Left hindlimb (tissue), 1 donor: ENCODE data around the gene PPP1R14B.

Experiments used
- DNase-seq: peaks from one replicate; pipeline ENCODE4 v3.0.0-alpha.2; 2018

The PPP1R14B gene

GRCh38 chr11:64281957-64282770 is 35.4 kb upstream of the PPP1R14B start:
- DNase-seq, result no peak

GRCh38 chr11:64278576-64279190 is 31.9 kb upstream of the PPP1R14B start:
- no peak for DNase-seq

- peak; percentile 22 for DNase-seq
Measured at GRCh38 chr11:64276653-64277431, 30.1 kb upstream of the PPP1R14B start.

GRCh38 chr11:64275841-64276240 is 29.1 kb upstream of the PPP1R14B start:
- DNase-seq, result no peak

- peak; percentile 24 for DNase-seq
Measured at GRCh38 chr11:64275031-64275800, 28.5 kb upstream of the PPP1R14B start.

GRCh38 chr11:64269540-64270220 is 22.9 kb upstream of the PPP1R14B start:
- peak; percentile 99 for DNase-seq

GRCh38 chr11:64268893-64269539 is 22.3 kb upstream of the PPP1R14B start:
- peak; percentile 73 for DNase-seq

GRCh38 chr11:64268025-64268892 is 21.5 kb upstream of the PPP1R14B start:
- DNase-seq, result peak; percentile 77

GRCh38 chr11:64267207-64267945 is 20.6 kb upstream of the PPP1R14B start:
- no peak for DNase-seq

GRCh38 chr11:64266339-64266738 is 19.6 kb upstream of the PPP1R14B start:
- DNase-seq, result no peak

- no peak for DNase-seq
Measured at GRCh38 chr11:64265176-64266160, 18.7 kb upstream of the PPP1R14B start.

GRCh38 chr11:64264371-64264852 is 17.7 kb upstream of the PPP1R14B start:
- no peak for DNase-seq

GRCh38 chr11:64263947-64264317 is 17.2 kb upstream of the PPP1R14B start:
- DNase-seq, result no peak

- no peak for DNase-seq
Measured at GRCh38 chr11:64263021-64263946, 16.5 kb upstream of the PPP1R14B start.

GRCh38 chr11:64262271-64263002 is 15.7 kb upstream of the PPP1R14B start:
- no peak for DNase-seq

GRCh38 chr11:64261556-64262080 is 14.9 kb upstream of the PPP1R14B start:
- DNase-seq, result no peak
